Smooth muscle cell (in vitro differentiated cells): ENCODE results near the gene DMAC2L. TPM values are rescaled to one million over a fixed set of nuclear protein-coding genes. Genes with fewer than 3 reads are reported as not detected.
"Not testable (repeated sequence)": the region's sequence is repeated elsewhere in the genome, so short reads cannot be mapped to it uniquely, and the experiment has no call there.

Experiments used
- DNase-seq: peaks from one replicate; lab custom pipeline; 2025; ENCODE audit not compliant: unreplicated experiment; lab: John Stamatoyannopoulos, UW
- H2AFZ ChIP-seq: fragments of 200-600 bp; sonication (generic); 2 replicates; pipeline ENCODE4 v1.6.0; 2016; ENCODE audit warnings: antibody characterized with exemption, low read depth, mild to moderate bottlenecking
- H3F3A ChIP-seq: fragments of 200-600 bp; sonication (generic); 2 replicates; pipeline ENCODE4 v1.6.0; 2017; ENCODE audit warnings: antibody characterized with exemption, low read depth
- H3K27ac ChIP-seq: fragments of 200-600 bp; sonication (generic); 2 replicates; pipeline ENCODE4 v1.5.1; 2016; ENCODE audit warnings: low read depth, mild to moderate bottlenecking
- H3K27me3 ChIP-seq: fragments of 200-600 bp; sonication (generic); 2 replicates; pipeline ENCODE4 v1.6.1; 2016; ENCODE audit warnings: low read depth, mild to moderate bottlenecking
- H3K36me3 ChIP-seq: fragments of 200-600 bp; sonication (generic); 2 replicates; pipeline ENCODE4 v1.5.1; 2016; ENCODE audit warnings: low read depth
- H3K4me1 ChIP-seq: fragments of 200-600 bp; sonication (generic); 2 replicates; pipeline ENCODE4 v1.5.1; 2016; ENCODE audit warnings: low read depth
- H3K4me2 ChIP-seq: fragments of 200-600 bp; sonication (generic); 2 replicates; pipeline ENCODE4 v1.6.0; 2016; ENCODE audit warnings: mild to moderate bottlenecking
- H3K4me3 ChIP-seq: fragments of 200-600 bp; sonication (generic); 2 replicates; pipeline ENCODE4 v1.5.1; 2016; ENCODE audit warnings: mild to moderate bottlenecking
- H3K79me2 ChIP-seq: fragments of 200-600 bp; sonication (generic); 2 replicates; pipeline ENCODE4 v1.6.0; 2016; ENCODE audit warnings: low read depth, mild to moderate bottlenecking
- H3K9ac ChIP-seq: fragments of 200-600 bp; sonication (generic); 2 replicates; pipeline ENCODE4 v1.6.0; 2016; ENCODE audit warnings: low read depth
- H3K9me3 ChIP-seq: fragments of 200-600 bp; sonication (generic); replicated peaks from 2 replicates; pipeline ENCODE4 v1.5.1; 2016; ENCODE audit warnings: low read depth
- H4K20me1 ChIP-seq: fragments of 200-600 bp; sonication (generic); 2 replicates; pipeline ENCODE4 v1.6.0; 2016; ENCODE audit warnings: low read depth
- CTCF ChIP-seq: fragments of 200-600 bp; sonication (generic); IDR thresholded peaks from 2 replicates; pipeline ENCODE4 v1.5.1; 2017; ENCODE audit warnings: borderline replicate concordance, mild to moderate bottlenecking, antibody characterized with exemption; ENCODE audit not compliant: insufficient read depth, poor library complexity, severe bottlenecking
- WGBS: methylation state at CpG from one replicate; pipeline ENCODE4 v1.1.7; 2016; ENCODE audit warnings: low lambda C conversion rate; 5-methylcytosine and 5-hydroxymethylcytosine counted together
- polyA plus RNA-seq: library from polyadenylated mRNA; unstranded; fragments of >200 nt; fragmentation: Nextera tagmentation; extraction: Ambion mirVana; gene quantifications from 2 replicates; pipeline ENCODE4 v1.2.1, GENCODE V29; 2016
- total RNA-seq: library from RNA; depleted of rRNA; stranded (reverse); fragments of >200 nt; gene quantifications from 2 replicates; pipeline ENCODE4 v1.2.3, GENCODE V29; 2014

DMAC2L gene
- total and polyA plus RNA-seq, 2 experiments from 2014 or later: 1.6 to 8.5 TPM

- Histone ChIP-seq H3K9me3 (no peaks in the 10 kb centered on the region), H3K4me3 (peak overlapping the region; percentile 71), H3K4me2 (peak overlapping the region; percentile 92), H3K36me3 (no peaks in the 10 kb centered on the region), H3K27me3 (no peaks in the 10 kb centered on the region), H3K9ac (peak overlapping the region; percentile 77), H4K20me1 (no peaks in the 10 kb centered on the region), H2AFZ (peak overlapping the region; percentile 95), H3K4me1 (peaks cover 12% of the 10 kb centered on the region), H3K27ac (no peak overlapping the region), H3F3A (no peaks in the 10 kb centered on the region), H3K79me2 (peaks cover 19% of the 10 kb centered on the region)
- TF ChIP-seq CTCF: peak; percentile 19
- 3% methylated on average over 18 of the region's 18 CpGs for WGBS
- no peak for DNase-seq
Measured at GRCh38 chr14:50311337-50311971, 670 bp upstream of the DMAC2L start.

DNA sequence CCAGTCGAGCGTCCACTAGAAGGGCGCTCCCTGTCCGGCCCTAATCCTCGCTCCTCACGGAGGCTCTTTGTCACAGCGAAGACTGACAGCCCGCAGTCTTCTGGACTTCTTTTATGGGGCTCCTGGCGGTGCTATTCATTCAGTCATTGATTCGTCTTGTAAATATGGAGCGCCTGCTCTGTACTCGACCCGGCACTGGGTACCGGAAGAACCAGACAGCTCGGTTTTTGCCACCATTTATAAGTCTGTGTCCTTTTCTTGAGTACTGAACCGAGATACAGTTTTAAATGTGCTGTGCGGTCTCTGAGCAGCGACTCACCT, 570 bp downstream of the DMAC2L start:
- no peak for DNase-seq
- Histone ChIP-seq H3K27ac (peak overlapping the region; percentile 89), H3K9ac (peak overlapping the region; percentile 77), H3K27me3 (no peaks in the 10 kb centered on the region), H3K4me1 (peaks cover 12% of the 10 kb centered on the region), H3K4me2 (peak overlapping the region; percentile 92), H2AFZ (peak overlapping the region; percentile 95), H3K9me3 (no peaks in the 10 kb centered on the region), H3F3A (no peaks in the 10 kb centered on the region), H3K4me3 (peak overlapping the region; percentile 71), H4K20me1 (no peaks in the 10 kb centered on the region), H3K79me2 (peaks cover 19% of the 10 kb centered on the region), H3K36me3 (no peaks in the 10 kb centered on the region)
- WGBS: 8% methylated on average over 18 of the region's 18 CpGs
- TF ChIP-seq CTCF: no peak

DNA sequence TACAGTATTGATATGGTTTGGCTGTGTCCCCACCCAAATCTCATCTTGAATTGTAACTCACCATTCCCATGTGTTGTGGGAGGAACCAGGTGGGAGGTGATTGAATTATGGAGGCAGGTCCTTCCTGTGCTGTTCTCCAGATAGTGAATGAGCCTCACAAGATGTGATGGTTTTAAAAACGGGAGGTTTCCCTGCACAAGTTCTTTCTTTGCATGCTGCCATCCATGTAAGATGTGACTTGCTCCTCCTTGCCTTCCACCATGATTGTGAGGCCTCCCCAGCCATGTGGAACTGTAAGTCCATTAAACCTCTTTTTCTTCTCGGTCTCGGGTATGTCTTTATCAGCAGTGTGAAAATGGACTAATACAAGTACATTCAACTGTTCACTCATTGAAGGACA, 2.0 kb downstream of the DMAC2L start:
- H2AFZ ChIP-seq, H3K9ac ChIP-seq, H3K9me3 ChIP-seq, H3K36me3 ChIP-seq, H4K20me1 ChIP-seq, H3K4me2 ChIP-seq, DNase-seq, H3K27ac ChIP-seq, H3K4me3 ChIP-seq, H3F3A ChIP-seq, H3K27me3 ChIP-seq: not testable (repeated sequence)
- H3K4me1 ChIP-seq: peaks cover 12% of the 10 kb centered on the region
- WGBS: 100% methylated on average over 3 of the region's 3 CpGs
- peaks cover 27% of the 10 kb centered on the region for H3K79me2 ChIP-seq

GRCh38 chr14:50318031-50318626, 6.0 kb downstream of the DMAC2L start:
- Histone ChIP-seq H3K4me1 (peaks cover 1% of the 10 kb centered on the region), H3K9me3 (no peaks in the 10 kb centered on the region), H3K27ac (no peak overlapping the region), H3K36me3 (no peaks in the 10 kb centered on the region), H3K9ac (no peak overlapping the region), H3K4me3 (no peak overlapping the region), H3K79me2 (peaks cover 17% of the 10 kb centered on the region), H2AFZ (no peak overlapping the region), H4K20me1 (no peaks in the 10 kb centered on the region), H3K27me3 (no peaks in the 10 kb centered on the region), H3F3A (no peaks in the 10 kb centered on the region), H3K4me2 (no peak overlapping the region)
- TF ChIP-seq CTCF: peak; percentile 62
- DNase-seq: no peak
- 54% methylated on average over 4 of the region's 4 CpGs for WGBS
